Urinary bladder (tissue), 4 donors: ENCODE measurements around the gene STX17. TPM values are rescaled to one million over a fixed set of nuclear protein-coding genes. Genes with fewer than 3 reads are reported as not detected.
"Not testable (repeated sequence)": the region's sequence is repeated elsewhere in the genome, so short reads cannot be mapped to it uniquely, and the experiment has no call there.

Experiments used
- DNase-seq: peaks from one replicate; pipeline ENCODE4 v3.0.0-alpha.2; 2015; ENCODE audit errors: extremely low spot score
- H3K27ac ChIP-seq: one replicate; pipeline ENCODE4 v1.5.1; 2013; ENCODE audit warnings: low read depth, mild to moderate bottlenecking, moderate library complexity
- H3K36me3 ChIP-seq: one replicate; pipeline ENCODE4 v1.6.1; 2013; ENCODE audit warnings: mild to moderate bottlenecking, moderate library complexity; ENCODE audit not compliant: insufficient read depth
- H3K4me1 ChIP-seq: one replicate; pipeline ENCODE4 v1.6.1; 2013; ENCODE audit warnings: mild to moderate bottlenecking, moderate library complexity; ENCODE audit not compliant: insufficient read depth
- H3K4me3 ChIP-seq: one replicate; pipeline ENCODE4 v1.5.1; 2013; ENCODE audit warnings: low read depth, low read length
- WGBS: extraction: QIAGEN DNeasy Blood & Tissue Kit; methylation state at CpG from one replicate; pipeline ENCODE4 v1.1.7; 2013; 5-methylcytosine and 5-hydroxymethylcytosine counted together
- polyA plus RNA-seq: library from polyadenylated mRNA; stranded (reverse); fragments of 200-250 nt; gene quantifications from one replicate; pipeline ENCODE4 v1.2.3, GENCODE V29; 2013
- total RNA-seq: library from RNA; depleted of rRNA; stranded (reverse); fragments of >200 nt; gene quantifications from one replicate; pipeline ENCODE4 v1.2.3, GENCODE V29; 2014
- donor health status: healthy with polysubstance abuse.
- donor health status: healthy.

Gene STX17
- total RNA-seq: 42.8 TPM
- polyA plus RNA-seq: 14.5 TPM

DNA sequence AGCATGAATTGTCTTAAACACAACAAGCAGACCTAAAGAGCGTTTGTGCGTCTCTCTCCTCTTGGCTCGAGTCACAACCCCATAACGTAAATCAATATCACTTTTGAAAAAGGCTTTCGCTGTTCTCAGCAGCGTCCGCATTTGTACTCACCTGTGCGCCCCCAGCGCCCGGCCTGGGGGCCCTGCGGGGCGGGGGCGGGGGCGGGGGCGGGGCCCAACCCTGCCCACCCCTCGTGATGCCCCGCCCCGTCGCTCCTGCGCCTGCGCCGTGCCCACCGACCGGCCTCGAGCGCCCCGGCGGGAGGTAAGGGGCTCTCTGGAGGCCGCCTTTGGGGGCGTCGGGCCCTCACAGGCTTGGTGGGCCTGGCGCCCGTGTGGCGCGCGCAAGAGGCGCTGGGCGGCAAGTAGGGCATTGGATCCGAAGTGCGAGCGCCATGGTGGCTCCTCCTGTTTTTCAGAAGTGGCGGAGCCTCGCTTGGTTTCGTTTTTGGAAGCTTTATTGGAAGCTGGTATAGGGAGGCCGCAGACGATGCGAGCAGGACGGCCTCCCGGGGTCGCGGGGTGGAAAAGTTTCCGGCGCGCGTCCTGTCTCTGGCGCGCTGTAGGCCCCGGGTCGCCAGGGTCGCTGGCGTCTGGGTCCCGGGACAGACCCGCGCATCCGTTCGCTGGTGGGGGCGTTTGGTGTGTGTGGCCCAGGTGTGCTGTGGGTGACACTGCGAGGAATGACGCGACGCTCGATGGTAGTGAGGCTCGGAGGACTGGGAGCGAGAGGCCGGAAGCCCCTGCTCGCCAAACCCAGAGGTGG lies at the start of gene STX17:
Gene STX17, plus strand, starts transcription at position 252 of the 805 bp plus-strand sequence. CDS start 8,586 bp downstream, outside the sequence.
- no peaks in the 10 kb centered on the region for H3K36me3 ChIP-seq
- peak within 1 kb of the TSS; percentile 99 for H3K27ac ChIP-seq
- WGBS: under 1% methylated on average over 76 of the region's 76 CpGs
- H3K4me1 ChIP-seq: no peaks in the 10 kb centered on the region
- DNase-seq: peak; percentile 42
- H3K4me3 ChIP-seq: peak within 1 kb of the TSS; percentile 96

GRCh38 chr9:99857576-99857975 lies 48.9 kb upstream of the STX17 start:
- 98% methylated on average over 3 of the region's 3 CpGs for WGBS
- not testable (repeated sequence) for H3K36me3 ChIP-seq

DNA sequence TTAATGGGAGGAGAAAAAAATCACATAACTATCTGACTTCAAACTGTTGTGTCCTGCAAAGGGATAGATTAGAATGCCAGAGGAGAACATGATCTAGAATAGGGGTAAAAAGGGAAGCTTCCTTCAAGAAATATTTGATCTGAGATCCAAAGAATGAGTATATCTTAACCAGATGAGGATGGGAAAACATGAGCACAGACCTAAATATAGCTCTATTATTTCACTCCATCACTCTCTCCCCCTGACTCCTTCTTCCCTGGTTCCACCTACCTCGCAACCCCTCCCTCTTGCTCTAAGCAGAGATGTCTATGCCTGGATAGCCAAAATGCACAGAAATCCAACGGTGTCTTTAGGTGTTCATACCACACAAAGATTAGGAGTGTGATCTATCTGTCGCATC lies 48.4 kb upstream of the STX17 start:
- Histone ChIP-seq H3K27ac (no peak overlapping the region), H3K36me3 (no peaks in the 10 kb centered on the region), H3K4me1 (no peaks in the 10 kb centered on the region), H3K4me3 (no peak overlapping the region)
- DNase-seq: no peak
- 95% methylated on average over 3 of the region's 3 CpGs for WGBS

More at GRCh38 chr9:99857576-99857975, 48.9 kb upstream of the STX17 start:
- H3K27ac ChIP-seq, DNase-seq, H3K4me1 ChIP-seq, H3K4me3 ChIP-seq: not testable (repeated sequence)

DNA sequence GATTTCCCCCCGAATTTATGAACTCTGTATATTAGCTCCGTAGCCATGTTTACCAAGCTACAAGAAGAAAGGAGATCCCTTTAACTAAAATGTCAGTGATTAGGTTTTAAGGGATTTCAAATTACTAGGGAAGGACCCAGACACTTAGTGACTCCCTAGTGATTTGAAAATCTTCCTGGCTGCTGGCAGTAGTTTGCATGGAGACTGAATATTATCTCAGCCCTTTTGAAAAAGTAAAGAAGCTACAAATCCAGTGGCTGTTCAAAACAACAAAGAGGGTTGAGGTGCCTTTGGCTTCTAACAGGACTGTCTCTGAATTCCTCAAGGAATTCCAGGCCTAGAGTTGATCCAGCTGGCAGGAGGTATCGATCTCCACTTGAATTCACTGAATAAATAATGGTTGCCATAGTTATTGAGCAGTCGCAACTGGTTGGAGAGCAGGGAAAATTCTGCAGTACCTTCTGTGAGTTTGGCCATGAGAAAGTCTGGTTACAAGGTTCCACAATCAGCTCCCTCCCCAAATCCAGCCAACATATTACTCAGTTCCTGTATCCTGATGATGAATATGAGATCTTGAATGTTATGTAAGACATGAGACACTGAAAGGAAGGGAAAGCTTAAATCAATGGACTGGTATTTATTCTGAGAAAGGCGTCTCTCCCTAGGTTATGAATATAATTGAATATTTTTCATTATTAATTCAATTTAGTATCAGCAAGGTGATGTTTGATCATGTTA lies 47.0 kb upstream of the STX17 start:
- DNase-seq: no peak
- no peak overlapping the region for H3K4me3 ChIP-seq
- H3K36me3 ChIP-seq: no peaks in the 10 kb centered on the region
- WGBS: 61% methylated on average over 5 of the region's 5 CpGs
- H3K4me1 ChIP-seq: no peaks in the 10 kb centered on the region
- no peak overlapping the region for H3K27ac ChIP-seq

- no peaks in the 10 kb centered on the region for H3K36me3 ChIP-seq
- 21% methylated on average over 1 of the region's 1 CpG for WGBS
- no peak overlapping the region for H3K4me3 ChIP-seq
- no peaks in the 10 kb centered on the region for H3K4me1 ChIP-seq
- DNase-seq: peak; percentile 54
- no peak overlapping the region for H3K27ac ChIP-seq
These were observed 46.2 kb upstream of the STX17 start for GRCh38 chr9:99860266-99860665.

- H3K4me3 ChIP-seq: no peak overlapping the region
- WGBS: 89% methylated on average over 2 of the region's 2 CpGs
- DNase-seq: no peak
- no peak overlapping the region for H3K27ac ChIP-seq
- H3K36me3 ChIP-seq: no peaks in the 10 kb centered on the region
- H3K4me1 ChIP-seq: no peaks in the 10 kb centered on the region
These were observed 42.5 kb upstream of the STX17 start for GRCh38 chr9:99863955-99864354.

GRCh38 chr9:99866398-99866797 lies 40.1 kb upstream of the STX17 start:
- DNase-seq: no peak
- Histone ChIP-seq H3K4me1 (no peaks in the 10 kb centered on the region), H3K27ac (no peak overlapping the region), H3K36me3 (no peaks in the 10 kb centered on the region), H3K4me3 (no peak overlapping the region)
- 77% methylated on average over 2 of the region's 2 CpGs for WGBS

DNA sequence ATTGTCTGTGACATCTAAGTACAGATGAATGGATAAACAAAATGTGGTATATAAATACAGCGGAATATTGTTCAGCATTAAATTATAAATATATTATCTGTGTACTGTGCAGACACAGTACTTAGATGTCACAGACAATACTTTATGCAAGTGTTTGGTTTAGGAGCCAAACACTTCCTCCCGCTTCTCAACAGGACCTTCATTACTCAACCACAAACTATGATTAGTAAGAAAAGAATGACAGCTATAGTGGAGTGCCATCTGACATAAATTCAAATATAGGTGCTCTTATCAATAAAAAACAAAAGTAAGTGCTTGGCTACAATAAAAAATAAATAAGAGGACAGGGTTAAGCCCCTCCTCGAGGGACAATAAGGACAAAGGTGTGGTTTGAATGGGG lies 38.9 kb upstream of the STX17 start:
- no peaks in the 10 kb centered on the region for H3K36me3 ChIP-seq
- WGBS: 81% methylated on average over 3 of the region's 3 CpGs
- DNase-seq: no peak
- no peak overlapping the region for H3K27ac ChIP-seq
- no peaks in the 10 kb centered on the region for H3K4me1 ChIP-seq
- no peak overlapping the region for H3K4me3 ChIP-seq

- Histone ChIP-seq H3K36me3 (no peaks in the 10 kb centered on the region), H3K27ac (no peak overlapping the region), H3K4me3 (no peak overlapping the region), H3K4me1 (no peaks in the 10 kb centered on the region)
- DNase-seq: no peak
These were observed 38.5 kb upstream of the STX17 start for GRCh38 chr9:99867968-99868367.

- Histone ChIP-seq H3K27ac (no peak overlapping the region), H3K4me1 (no peaks in the 10 kb centered on the region), H3K36me3 (no peaks in the 10 kb centered on the region), H3K4me3 (no peak overlapping the region)
- DNase-seq: no peak
- WGBS: 91% methylated on average over 2 of the region's 2 CpGs
These were observed 37.6 kb upstream of the STX17 start for GRCh38 chr9:99868845-99869244.

- WGBS: 77% methylated on average over 5 of the region's 5 CpGs
- no peak overlapping the region for H3K4me3 ChIP-seq
- no peaks in the 10 kb centered on the region for H3K36me3 ChIP-seq
- H3K4me1 ChIP-seq: no peaks in the 10 kb centered on the region
- DNase-seq: no peak
- no peak overlapping the region for H3K27ac ChIP-seq
These were observed 36.3 kb upstream of the STX17 start for GRCh38 chr9:99870126-99870525.

DNA sequence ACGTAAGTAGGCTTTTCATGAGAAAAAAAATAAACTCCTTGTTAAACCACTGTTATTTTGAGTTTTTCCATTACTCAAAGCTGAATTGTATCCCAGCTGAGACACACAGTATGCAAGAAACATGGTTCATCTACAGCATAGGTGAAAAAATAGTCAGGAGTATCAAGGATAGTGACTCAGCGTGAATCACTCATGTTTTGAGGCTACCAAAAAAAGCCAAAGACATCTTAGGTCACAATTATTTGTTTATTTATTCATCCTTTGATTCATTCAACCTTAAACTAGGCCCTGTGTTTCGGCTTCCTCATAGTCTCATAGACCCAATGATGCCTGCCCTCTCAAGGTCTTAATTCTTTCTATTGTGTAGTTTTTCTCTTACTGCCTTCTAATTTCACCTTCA lies 32.9 kb upstream of the STX17 start:
- Histone ChIP-seq H3K4me1 (no peaks in the 10 kb centered on the region), H3K36me3 (no peaks in the 10 kb centered on the region), H3K4me3 (no peak overlapping the region), H3K27ac (no peak overlapping the region)
- 88% methylated on average over 3 of the region's 3 CpGs for WGBS
- DNase-seq: no peak

DNA sequence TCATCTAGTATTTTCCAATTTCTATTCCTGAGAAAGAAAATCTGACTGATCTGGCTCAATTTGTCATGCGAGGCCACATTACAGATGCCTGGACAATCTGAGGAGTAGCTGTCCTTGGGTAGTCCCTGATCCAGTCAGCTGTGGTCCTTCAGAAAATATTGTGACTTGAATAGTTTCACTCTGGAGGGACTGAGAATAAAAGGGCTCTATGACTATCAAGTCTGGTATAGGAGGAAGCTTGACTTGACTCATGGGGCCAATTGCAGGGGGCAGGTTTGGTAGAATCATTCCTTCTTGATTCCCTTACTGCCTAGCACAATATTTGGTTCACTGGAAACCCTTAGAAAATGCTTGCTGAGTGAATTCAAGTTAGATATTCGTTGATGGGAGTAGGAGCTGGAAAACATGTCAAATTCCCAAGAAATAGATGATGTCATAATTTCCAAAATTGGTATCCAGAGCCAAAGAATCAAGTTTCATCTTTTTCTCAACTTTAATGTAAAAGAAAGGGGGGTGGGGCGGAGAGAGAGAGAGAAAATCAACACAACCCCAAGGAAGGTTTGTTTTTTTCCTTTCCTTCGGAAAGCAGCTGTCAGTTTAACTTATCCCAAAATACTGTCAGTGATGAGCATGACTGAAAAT lies 32.4 kb upstream of the STX17 start:
- Histone ChIP-seq H3K4me1 (no peaks in the 10 kb centered on the region), H3K27ac (no peak overlapping the region), H3K36me3 (no peaks in the 10 kb centered on the region), H3K4me3 (no peak overlapping the region)
- 89% methylated on average over 4 of the region's 4 CpGs for WGBS
- no peak for DNase-seq

GRCh38 chr9:99876190-99876589 lies 30.3 kb upstream of the STX17 start:
- no peak for DNase-seq
- no peak overlapping the region for H3K4me3 ChIP-seq
- WGBS: 89% methylated on average over 2 of the region's 2 CpGs
- H3K4me1 ChIP-seq: no peaks in the 10 kb centered on the region
- H3K36me3 ChIP-seq: no peaks in the 10 kb centered on the region
- no peak overlapping the region for H3K27ac ChIP-seq
